ENCODE data around the gene PIK3R3.
"Not testable (repeated sequence)": the region's sequence is repeated elsewhere in the genome, so short reads cannot be mapped to it uniquely, and the experiment has no call there.

Gene PIK3R3

DNA sequence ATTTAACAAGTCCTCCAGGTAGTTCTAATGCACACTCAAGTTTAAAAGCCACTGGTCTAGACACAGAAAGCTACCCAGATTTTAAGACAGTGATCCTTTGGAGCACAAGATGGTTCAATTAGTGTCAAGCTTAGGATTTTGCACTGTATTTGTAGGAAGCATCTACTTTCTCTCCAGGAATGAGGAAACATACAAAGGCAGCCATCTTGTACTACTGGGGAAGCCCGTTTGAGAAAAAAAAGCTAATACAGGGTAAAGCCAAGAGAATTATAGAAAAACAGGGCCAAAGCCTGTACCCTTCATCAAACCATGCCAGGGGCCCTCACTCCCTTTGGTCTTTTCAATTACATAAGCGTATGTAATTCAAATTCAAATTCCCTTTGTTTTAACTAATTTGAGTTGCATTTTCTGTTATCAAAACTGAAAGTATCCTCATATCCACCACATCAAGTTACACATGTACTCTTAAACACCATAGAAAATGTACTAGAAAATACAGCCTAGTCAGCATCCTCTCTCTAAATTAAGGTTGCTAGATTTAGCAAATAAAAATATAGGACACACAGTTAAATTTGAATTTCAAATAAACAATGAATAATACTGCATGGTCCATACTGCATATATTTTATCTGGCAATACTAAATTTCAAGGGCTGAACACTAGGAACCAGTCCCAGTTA, 17.4 kb downstream of the PIK3R3 start:
- DNase-seq = no peak
- in situ Hi-C loops (cut with MboI; ENCODE audit: low pct_unique_long_range_greater_than_20kb, low sequenced_read_pairs) = no loop called here

DNA sequence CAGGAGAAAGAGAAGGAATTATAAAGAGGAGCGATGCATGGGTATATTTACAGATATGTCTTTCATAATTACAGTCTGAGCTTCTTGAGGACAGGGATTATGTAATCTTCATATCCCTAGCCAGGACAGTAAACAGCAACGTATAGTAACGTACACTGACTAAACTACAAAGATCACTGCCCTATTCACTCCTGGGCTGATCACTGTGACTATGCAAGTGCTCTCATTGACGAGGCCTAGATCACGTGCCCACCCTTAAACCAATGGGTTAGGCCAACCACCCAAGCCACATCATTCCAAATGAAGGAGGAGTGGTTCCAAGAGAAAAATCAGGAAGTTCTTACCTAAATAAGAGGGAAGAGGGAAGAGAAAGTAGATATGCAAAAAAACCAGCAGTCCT, 18.5 kb downstream of the PIK3R3 start:
- in situ Hi-C loops (cut with MboI; ENCODE audit: low pct_unique_long_range_greater_than_20kb, low sequenced_read_pairs) = no loop called here
- DNase-seq = no peak

DNA sequence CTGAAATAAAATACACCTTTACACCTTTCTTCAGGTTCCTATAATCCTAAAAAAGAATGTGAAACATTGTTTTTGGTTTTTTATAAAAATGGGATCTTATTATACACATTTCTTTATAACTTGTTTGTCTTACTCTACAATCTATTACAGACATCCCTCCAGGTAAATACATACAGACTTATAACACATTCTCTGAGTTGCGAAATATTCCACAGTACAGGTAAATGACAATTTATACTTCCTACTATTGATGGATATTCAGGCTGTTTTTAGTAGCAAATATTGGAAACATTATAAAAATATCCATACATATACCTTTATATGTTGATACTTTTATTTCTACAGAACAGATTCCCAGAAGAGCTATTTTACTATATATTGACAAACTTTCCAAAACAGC, 20.3 kb downstream of the PIK3R3 start:
- in situ Hi-C loops (cut with MboI; ENCODE audit: low pct_unique_long_range_greater_than_20kb, low sequenced_read_pairs) = no loop called here

DNA sequence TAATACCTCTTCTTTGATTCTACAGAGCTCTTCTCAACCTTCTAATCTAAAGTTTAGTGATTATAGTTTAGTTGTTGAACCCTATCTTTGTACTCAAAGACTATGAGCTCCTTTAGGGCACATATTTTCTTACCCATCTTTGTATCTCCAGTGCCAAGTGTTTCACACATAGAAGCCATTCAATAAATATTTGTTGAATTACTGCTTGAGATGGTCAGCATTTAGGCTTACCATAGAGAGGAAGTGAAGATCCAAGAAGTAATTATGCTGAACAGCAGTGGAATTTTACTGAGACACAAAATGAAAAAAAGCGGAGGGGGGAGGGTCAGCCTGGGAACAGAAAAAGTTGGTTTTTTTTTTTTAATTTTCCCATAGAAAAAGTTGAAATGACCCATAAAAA, 21.9 kb downstream of the PIK3R3 start:
- in situ Hi-C loops (cut with MboI; ENCODE audit: low pct_unique_long_range_greater_than_20kb, low sequenced_read_pairs) = no loop called here
- DNase-seq = no peak

More for the DNA sequence above, 20.3 kb downstream of the PIK3R3 start:
- no peak for DNase-seq

DNA sequence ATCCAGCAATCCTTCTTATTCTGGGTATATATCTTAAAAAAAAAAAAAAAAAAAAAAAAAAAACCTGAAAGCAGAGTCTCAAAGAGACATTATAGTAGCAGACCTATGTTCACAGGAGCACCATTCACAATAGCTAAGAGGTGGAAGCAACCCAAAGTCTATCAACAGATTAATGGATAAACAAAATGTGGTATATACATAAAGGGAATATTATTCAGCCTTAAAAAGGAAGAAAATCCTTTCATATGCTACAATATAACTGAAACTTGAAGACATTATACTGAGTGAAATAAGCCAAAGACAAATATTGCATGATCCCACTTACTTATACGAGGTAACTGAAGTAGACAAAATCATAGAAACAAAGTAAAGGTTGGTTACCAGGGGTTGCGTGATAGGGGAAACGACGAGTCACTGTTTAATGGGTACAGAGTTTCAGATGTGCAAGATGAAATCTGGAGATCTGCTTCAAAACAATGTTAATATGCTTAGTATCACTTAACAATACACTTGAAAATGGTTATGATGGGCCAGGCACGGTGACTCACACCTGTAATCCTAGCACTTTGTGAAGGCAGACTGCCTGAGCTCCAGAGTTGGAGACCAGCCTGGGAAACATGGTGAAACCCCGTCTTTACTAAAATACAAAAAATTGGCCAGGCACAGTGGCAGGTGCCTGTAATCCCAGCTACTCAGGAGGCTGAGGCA, 29.5 kb downstream of the PIK3R3 start:
- DNase-seq = no peak
- in situ Hi-C loops (cut with MboI; ENCODE audit: low pct_unique_long_range_greater_than_20kb, low sequenced_read_pairs) = no loop called here

DNA sequence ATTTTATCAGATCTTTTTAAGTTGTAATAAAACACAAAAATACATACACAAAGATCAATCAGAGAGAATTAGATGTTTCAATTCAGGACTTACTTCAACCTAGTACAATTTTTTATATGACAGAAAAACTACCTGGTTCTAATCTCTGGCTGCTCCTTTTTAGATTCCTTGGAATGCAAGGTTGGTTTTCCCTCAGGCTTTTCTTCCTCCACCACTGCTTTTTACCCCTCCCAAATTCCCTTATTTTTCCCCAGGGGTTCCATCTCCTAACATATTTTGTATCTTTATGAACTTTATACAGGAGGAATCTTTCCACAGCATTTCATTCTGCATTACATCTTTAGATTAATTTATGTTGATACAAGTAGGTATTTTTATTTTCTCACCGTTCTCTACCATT, 33.2 kb downstream of the PIK3R3 start:
- in situ Hi-C loops (cut with MboI; ENCODE audit: low pct_unique_long_range_greater_than_20kb, low sequenced_read_pairs) = no loop called here
- DNase-seq = no peak

DNA sequence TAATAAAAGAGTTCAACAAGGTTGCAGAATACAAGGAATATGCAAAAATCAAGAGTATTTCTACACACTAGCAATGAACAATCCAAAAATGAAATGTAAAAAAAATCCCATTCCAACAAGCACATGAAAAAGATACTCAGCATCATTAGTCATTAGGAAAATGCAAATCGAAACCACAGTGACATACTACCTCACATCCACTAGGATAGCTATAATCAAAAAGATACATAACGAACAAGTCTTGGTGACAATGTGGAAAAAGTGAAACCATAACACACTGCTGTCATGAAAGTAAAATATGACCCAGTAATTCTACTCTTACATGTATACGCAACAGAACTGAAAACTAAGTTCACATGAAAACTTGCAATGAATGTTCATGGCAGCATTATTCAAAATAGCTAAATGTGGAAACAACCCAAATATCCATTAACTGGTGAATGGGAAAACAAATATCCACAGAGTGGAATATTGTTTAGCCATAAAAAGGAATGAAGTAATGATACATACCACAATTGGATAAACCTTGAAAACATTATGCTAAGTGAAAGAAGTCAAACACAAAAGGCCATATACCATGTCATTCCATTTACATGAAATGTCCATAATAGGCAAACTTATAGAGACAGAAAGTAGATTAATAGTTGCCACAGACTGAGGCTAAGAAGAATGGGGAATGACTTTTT, 34.3 kb downstream of the PIK3R3 start:
- DNase-seq = no peak
- in situ Hi-C loops (cut with MboI; ENCODE audit: low pct_unique_long_range_greater_than_20kb, low sequenced_read_pairs) = no loop called here

DNA sequence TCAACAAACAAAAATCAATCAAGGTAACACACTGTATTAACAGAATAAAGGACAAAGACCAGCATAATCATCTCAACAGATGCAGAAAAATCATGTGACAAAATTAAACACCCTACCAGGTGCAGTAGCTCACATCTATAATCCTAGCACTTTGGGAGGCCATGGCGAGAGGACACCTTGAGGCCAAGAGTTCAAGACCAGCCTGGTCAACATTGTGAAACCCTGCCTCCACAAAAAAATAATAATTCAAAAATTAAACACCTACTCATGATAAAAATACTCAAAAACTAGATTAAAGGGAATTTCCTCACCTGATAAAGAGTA, 35.3 kb downstream of the PIK3R3 start:
- DNase-seq = no peak
- in situ Hi-C loops (cut with MboI; ENCODE audit: low pct_unique_long_range_greater_than_20kb, low sequenced_read_pairs) = no loop called here

DNA sequence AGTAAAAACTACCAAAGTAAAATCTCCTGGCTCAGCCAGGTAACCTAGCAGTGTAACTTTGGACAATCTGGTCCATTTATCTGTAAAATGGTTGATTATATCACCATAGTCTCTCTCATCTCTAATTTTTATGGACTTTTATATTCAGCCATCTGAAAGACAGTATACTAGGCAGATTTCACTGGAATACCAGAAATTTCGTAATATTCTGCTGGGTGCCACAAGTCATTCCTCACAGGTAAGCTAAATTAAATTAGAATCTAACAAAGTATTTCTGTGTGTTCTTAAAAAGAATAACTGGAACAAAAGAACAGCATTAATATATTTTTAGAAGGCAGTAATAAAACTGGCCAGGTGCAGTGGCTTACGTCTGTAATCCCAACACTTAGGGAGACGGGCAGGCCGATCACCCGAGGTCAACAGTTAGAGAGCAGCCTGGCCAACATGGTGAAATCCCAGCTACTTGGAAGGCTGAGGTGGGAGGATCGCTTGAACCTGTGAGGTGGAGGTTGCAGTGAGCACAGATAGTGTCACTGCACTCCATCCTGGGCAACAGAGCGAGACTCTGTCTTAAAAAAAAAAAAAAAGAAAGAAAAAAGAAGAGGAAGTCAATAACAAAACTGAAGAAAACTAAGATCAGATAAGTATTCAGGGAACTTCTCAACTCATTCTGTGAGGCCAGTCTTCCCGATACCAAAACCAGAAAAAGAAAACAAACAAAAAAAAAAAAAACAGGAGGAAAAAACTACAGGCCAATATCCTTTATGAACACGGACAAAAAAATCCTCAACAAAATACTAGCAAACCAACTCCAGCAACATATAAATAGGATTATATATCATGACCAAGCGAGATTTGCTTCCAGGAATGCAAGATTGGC, 35.9 kb downstream of the PIK3R3 start:
- peak; percentile 38 for DNase-seq
- in situ Hi-C loops (cut with MboI; ENCODE audit: low pct_unique_long_range_greater_than_20kb, low sequenced_read_pairs) = no loop called here

DNA sequence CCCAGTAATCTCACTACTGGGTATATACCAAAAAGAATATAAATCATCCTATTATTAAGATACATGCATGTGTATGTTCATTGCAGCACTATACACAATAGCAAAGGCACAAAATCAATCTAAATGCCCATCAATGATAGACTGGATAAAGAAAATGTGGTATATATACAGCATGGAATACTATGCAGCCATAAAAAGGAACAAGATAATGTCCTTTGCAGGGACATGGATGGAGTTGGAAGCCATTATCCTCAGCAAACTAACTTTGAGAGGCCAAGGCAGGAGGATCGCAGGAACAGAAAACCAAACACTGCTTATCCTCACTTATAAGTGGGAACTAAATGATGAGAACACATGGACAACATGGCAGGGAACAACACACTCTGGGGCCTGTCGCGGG, 37.3 kb downstream of the PIK3R3 start:
- DNase-seq; in situ Hi-C loops (cut with MboI; ENCODE audit: low pct_unique_long_range_greater_than_20kb, low sequenced_read_pairs): not testable (repeated sequence)

DNA sequence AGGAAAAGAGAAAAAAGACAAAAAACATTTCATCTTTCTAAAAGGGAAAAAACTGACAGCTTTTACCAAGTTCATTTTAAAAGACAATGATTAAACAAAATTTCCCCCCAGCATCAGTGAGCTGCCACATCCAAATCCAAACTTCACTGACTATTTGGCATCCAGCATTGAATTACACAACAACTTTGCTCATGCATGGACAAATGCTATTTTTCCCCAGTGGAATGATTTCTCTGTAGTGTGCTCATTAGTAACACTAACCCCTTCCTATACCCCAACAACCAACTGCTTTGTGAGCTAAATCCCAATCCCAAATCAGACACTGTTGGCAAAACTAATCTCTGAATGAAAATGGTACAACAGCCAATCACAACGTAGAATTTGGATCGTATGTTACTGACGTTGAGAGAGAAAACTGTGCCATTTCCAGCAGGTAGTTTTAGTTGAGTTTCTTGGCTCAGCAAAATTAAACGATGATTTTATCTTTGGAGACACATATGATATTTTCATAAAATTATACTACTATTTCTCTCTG, 37.9 kb downstream of the PIK3R3 start:
- DNase-seq = no peak
- in situ Hi-C loops (cut with MboI; ENCODE audit: low pct_unique_long_range_greater_than_20kb, low sequenced_read_pairs) = no loop called here

DNA sequence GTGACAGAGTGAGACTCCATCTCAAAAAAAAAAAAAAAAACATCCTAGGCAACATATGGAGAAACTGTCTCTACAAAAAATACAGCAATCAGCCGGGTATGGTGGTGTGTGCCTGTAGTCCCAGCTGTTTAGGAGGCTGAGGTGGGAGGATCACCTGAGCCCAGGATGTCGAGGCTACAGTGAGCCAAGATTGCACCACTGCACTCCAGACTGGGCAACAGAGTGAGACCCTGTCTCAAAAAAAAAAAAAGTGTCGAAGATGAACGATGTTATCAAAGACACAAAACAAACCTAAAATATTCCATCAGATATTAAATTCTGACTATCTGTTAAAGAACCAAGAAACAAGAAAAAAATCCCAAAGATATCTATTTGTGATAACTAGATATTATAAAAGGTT, 38.6 kb downstream of the PIK3R3 start:
- DNase-seq; in situ Hi-C loops (cut with MboI; ENCODE audit: low pct_unique_long_range_greater_than_20kb, low sequenced_read_pairs): not testable (repeated sequence)

DNA sequence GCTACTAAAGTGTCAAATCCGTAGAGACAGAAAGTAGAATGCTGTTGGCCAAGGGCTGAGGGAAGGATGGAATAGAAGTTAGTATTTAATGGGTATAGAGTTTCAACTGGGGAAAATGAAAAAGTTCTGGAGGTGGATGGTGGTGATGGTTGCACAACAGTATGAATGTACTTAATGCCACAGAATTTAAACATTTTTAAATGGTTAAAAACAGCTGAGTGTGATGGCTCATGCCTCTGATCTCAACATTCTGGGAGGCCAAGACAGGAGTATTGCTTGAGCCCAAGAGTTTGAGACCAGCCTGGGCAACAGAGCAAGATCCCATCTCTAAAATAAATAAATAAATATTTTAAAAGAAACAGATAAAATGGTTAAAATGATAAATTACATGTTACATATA, 44.5 kb downstream of the PIK3R3 start:
- DNase-seq = no peak
- in situ Hi-C loops (cut with MboI; ENCODE audit: low pct_unique_long_range_greater_than_20kb, low sequenced_read_pairs) = no loop called here

DNA sequence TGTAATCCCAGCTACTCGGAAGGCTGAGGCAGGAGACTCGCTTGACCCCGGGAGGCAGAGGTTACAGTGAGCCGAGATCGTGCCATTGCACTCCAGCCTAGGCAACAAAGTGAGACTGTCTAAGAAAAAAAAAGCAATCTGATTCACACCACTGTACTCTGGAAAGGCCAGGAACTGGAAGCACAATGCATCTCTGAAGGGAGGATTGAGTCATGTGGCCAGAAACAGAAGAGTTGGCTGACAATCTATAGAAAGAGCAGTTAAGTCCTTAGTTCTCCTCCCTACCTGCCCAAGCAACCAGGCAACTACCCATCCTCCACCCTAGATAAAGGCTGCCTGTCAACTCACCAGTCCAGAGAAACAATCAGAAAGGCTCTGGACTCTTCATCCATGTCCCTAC, 45.9 kb downstream of the PIK3R3 start:
- DNase-seq = no peak
- in situ Hi-C loops (cut with MboI; ENCODE audit: low pct_unique_long_range_greater_than_20kb, low sequenced_read_pairs) = no loop called here

DNA sequence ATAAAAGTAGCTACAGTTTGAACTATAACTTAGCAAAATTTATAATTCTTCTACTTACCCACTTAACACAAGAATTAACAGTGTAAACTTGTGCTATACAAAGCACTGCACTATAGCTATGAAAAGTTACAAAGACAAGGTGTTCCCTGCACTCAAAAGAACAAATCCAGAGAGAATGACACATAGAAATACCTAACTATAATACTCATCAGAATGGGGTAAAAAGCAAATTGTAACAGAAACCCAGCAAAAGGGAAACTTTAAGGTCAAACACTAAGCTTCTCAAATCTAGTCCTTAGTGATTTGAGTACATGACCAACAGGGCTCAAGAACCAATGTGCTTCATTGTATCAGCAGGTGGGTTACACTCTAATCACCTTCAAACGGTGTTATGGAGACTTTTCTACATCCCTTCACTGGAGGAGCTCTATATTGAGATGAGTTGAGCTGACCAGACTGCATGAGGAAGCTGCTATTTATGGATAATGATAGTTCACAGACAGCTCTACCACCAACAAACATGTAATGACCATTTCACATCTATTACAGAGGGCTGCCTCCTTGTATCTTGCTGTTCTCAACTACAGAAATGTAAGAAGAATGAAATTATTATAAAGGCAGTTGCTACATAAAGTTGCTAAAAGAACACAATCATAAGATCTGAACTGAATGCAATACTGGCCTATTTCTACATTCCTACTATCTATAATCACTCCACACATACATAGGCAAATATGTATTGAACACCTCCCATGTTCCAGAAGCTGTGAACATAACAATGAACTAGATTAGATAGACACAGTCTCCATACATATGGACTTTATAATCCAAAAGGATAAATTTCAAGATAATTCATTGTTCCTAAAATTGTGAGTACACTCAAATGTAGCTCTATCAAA, 47.6 kb downstream of the PIK3R3 start:
- in situ Hi-C loops (cut with MboI; ENCODE audit: low pct_unique_long_range_greater_than_20kb, low sequenced_read_pairs) = no loop called here
- DNase-seq = no peak

DNA sequence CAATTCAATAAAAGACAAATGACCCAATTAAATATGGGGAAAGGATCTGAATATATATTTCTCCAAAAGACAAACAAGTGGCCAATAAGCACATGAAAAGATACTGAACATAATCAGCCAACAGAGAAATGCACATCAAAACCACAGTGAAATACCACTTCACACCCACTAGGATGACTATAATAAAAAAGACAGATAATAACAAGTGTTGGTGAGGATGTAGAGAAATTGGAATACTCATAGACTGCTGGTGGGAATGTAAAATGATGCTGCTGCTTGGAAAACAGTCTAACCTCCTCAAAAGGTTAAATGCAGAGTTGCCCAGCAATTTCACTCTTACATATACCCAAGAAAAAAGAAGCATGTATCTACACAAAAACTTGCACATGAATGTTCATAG, 48.9 kb downstream of the PIK3R3 start:
- in situ Hi-C loops (cut with MboI; ENCODE audit: low pct_unique_long_range_greater_than_20kb, low sequenced_read_pairs) = no loop called here
- no peak for DNase-seq

DNA sequence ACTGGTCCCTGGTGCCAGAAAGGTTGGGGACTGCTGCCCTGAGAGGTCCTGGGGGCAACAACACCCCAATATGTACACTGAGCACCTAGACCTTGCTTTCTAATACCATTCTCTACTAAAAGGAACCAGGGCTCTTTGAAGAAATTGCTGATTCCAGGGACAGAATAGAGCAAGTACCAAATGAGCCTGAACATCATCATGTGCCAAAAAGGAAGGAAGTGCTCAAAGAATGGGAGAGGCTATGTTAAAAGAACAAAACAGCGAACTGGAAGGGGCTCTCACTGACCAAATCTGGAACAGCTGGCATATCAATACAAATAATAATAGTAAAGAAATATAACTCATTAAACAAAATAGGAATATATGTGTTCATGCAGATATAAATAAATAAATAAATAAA, 50.8 kb downstream of the PIK3R3 start:
- in situ Hi-C loops (cut with MboI; ENCODE audit: low pct_unique_long_range_greater_than_20kb, low sequenced_read_pairs) = no loop called here
- DNase-seq = no peak

DNA sequence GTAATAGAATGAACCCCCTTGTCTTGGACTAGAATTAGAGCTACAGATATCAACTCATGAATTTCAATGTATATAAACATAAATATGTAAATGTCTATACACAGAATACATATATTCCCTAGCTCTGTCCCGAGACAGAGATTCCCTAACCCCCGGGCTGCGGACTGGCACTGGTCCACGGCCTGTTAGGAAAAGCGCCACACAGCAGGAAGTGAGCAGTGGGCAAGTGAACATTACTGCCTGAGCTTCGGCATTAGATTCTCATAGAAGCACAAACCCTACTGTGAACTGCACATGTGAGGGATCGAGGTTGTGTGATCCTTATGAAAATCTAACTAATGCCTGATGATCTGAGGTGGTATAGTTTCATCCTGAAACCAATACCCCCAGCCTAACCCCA, 51.2 kb downstream of the PIK3R3 start:
- in situ Hi-C loops (cut with MboI; ENCODE audit: low pct_unique_long_range_greater_than_20kb, low sequenced_read_pairs) = no loop called here
- DNase-seq = no peak

DNA sequence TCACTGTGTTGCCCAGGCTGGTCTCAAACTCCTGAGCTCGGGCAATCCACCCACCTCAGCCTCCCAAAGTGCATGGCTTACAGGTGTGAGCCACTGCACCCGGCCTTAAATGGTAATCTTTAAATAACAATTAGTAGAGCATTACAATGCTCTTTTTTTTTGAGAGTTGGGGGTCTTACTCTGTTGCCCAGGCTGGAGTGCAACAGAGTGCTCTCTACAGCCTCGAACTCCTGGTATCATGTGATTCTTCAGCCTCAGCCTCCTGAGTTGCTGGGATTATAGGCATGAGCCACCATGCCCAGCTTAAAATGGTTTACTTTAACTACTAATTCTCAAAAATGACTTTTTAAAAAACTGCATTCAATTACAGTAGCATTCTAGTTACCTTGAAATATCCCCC, 52.2 kb downstream of the PIK3R3 start:
- in situ Hi-C loops (cut with MboI; ENCODE audit: low pct_unique_long_range_greater_than_20kb, low sequenced_read_pairs) = no loop called here

More for the DNA sequence above, 52.2 kb downstream of the PIK3R3 start:
- DNase-seq = no peak

Data from KBM-7 (cell line).